Loucy (cell line): ENCODE data around the gene PLEKHH1.

Source experiments
- EZH2phosphoT487 ChIP-seq: fragments of 200-600 bp; IDR thresholded peaks from 2 replicates; pipeline ENCODE4 v1.6.1; 2018; ENCODE audit warnings: antibody characterized with exemption, mild to moderate bottlenecking, moderate library complexity, borderline replicate concordance
- TF ChIP-seq, protein P1 (sequence below): fragments of 200-600 bp; sonication (generic); conservative IDR thresholded peaks from 2 replicates; pipeline ENCODE4 v1.5.1; 2014; ENCODE audit warnings: mild to moderate bottlenecking, antibody characterized with exemption, low read length

DNA sequence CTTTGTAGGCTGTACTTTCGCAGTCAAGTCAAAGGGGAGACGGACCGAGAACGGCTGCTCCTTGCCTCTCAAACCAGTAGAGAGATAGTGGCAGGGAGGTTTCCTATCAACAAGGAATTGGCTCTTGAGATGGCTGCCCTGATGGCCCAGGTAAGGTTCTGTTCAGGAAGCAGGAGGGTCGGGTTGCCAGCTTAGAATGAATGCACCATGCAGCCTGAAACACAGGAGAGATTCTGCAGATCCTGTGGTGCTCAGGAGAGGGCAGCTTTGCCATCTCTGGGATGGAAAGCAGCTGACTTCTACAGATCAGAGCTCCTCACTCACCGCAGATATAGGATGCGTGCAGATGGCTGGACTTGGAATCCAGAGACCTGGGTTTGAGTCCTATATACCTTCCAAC, 49.0 kb downstream of the PLEKHH1 start:
- TF ChIP-seq, protein P1, sequence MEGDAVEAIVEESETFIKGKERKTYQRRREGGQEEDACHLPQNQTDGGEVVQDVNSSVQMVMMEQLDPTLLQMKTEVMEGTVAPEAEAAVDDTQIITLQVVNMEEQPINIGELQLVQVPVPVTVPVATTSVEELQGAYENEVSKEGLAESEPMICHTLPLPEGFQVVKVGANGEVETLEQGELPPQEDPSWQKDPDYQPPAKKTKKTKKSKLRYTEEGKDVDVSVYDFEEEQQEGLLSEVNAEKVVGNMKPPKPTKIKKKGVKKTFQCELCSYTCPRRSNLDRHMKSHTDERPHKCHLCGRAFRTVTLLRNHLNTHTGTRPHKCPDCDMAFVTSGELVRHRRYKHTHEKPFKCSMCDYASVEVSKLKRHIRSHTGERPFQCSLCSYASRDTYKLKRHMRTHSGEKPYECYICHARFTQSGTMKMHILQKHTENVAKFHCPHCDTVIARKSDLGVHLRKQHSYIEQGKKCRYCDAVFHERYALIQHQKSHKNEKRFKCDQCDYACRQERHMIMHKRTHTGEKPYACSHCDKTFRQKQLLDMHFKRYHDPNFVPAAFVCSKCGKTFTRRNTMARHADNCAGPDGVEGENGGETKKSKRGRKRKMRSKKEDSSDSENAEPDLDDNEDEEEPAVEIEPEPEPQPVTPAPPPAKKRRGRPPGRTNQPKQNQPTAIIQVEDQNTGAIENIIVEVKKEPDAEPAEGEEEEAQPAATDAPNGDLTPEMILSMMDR, result no peak
- no peak for TF ChIP-seq EZH2phosphoT487
